Measurements from ENCODE around the gene OR10A7. TPM values are rescaled to one million over a fixed set of nuclear protein-coding genes. Genes with fewer than 3 reads are reported as not detected.

OR10A7 gene
- total and polyA plus RNA-seq, 9 donors, result not detected

GRCh38 chr12:55256831-55257230 is 36.0 kb downstream of the OR10A7 start:
- TF ChIP-seq EP300 (IDR thresholded peaks at IDR 0.05) (no peak), POLR2A (IDR thresholded peaks at IDR 0.05) (no peak)
- TF ChIP-seq, protein P1, sequence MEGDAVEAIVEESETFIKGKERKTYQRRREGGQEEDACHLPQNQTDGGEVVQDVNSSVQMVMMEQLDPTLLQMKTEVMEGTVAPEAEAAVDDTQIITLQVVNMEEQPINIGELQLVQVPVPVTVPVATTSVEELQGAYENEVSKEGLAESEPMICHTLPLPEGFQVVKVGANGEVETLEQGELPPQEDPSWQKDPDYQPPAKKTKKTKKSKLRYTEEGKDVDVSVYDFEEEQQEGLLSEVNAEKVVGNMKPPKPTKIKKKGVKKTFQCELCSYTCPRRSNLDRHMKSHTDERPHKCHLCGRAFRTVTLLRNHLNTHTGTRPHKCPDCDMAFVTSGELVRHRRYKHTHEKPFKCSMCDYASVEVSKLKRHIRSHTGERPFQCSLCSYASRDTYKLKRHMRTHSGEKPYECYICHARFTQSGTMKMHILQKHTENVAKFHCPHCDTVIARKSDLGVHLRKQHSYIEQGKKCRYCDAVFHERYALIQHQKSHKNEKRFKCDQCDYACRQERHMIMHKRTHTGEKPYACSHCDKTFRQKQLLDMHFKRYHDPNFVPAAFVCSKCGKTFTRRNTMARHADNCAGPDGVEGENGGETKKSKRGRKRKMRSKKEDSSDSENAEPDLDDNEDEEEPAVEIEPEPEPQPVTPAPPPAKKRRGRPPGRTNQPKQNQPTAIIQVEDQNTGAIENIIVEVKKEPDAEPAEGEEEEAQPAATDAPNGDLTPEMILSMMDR (IDR thresholded peaks at IDR 0.05), result no peak
- H3K4me3 ChIP-seq, result no peak overlapping the region
- no peak for DNase-seq
- intact Hi-C loops (cut with DNase I), result no loop called here
- no peaks in the 10 kb centered on the region for H3K4me1 ChIP-seq (ENCODE audit: insufficient read depth)
- no peak overlapping the region for H3K27ac ChIP-seq
- H3K27me3 ChIP-seq, result no peaks in the 10 kb centered on the region
- 87 to 96% (median 92%) methylated on average over 4 of the region's 4 CpGs for WGBS, 3 donors
- H3K9me3 ChIP-seq, result no peaks in the 10 kb centered on the region
- H3K36me3 ChIP-seq, result no peaks in the 10 kb centered on the region

DNA sequence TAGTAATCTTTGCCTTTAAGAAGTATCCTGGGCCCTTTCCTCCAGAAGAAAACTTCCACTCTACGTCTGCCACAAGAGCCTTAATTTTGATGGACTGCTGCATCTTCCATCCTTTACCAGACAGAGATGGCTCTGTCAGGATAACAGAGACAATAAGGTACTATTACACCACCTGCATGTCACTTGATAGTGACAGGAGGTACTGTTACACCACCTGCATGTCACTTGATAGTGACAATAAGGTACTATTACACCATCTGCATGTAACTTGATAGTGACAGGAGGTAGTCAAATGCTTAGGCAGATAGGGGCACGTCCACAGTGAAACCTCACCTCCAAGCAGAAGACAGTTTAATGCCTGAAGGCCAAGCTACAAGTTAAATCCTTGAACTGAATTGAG is 37.5 kb downstream of the OR10A7 start:
- Histone ChIP-seq H3K4me1 (ENCODE audit: insufficient read depth) (no peaks in the 10 kb centered on the region), H3K36me3 (no peaks in the 10 kb centered on the region), H3K27me3 (no peaks in the 10 kb centered on the region), H3K27ac (no peak overlapping the region), H3K9me3 (no peaks in the 10 kb centered on the region), H3K4me3 (no peak overlapping the region)
- 65 to 75% (median 66%) methylated on average over 2 of the region's 2 CpGs for WGBS, 3 donors
- TF ChIP-seq EP300 (IDR thresholded peaks at IDR 0.05) (no peak), POLR2A (IDR thresholded peaks at IDR 0.05) (no peak)
- TF ChIP-seq, protein P1 (IDR thresholded peaks at IDR 0.05), result no peak
- no peak for DNase-seq
- intact Hi-C loops (cut with DNase I), result no loop called here

Other genes starting within 250 kb of the OR10A7 start
- gene TESPA1, start 236.3 kb upstream of the OR10A7 start, total RNA-seq, result 1 to 10 TPM; 1.3 to 3.5 (median 3.1) TPM
- 1 to 10 TPM; 3.4 to 5.9 TPM for gene TESPA1, start 236.3 kb upstream of the OR10A7 start, polyA plus RNA-seq
- not detected for gene NEUROD4, start 201.1 kb upstream of the OR10A7 start, total RNA-seq
- gene NEUROD4, start 201.1 kb upstream of the OR10A7 start, polyA plus RNA-seq, result not detected
- gene OR9K2, start 94.6 kb upstream of the OR10A7 start, total RNA-seq, result not detected
- gene OR9K2, start 94.6 kb upstream of the OR10A7 start, polyA plus RNA-seq, result not detected
- gene OR6C74, start 23.6 kb downstream of the OR10A7 start, total RNA-seq, result not detected
- not detected for gene OR6C74, start 23.6 kb downstream of the OR10A7 start, polyA plus RNA-seq
- gene OR6C6, start 75.5 kb downstream of the OR10A7 start, total RNA-seq, result not detected
- gene OR6C6, start 75.5 kb downstream of the OR10A7 start, polyA plus RNA-seq, result not detected
- not detected for gene OR6C1, start 93.3 kb downstream of the OR10A7 start, total RNA-seq
- gene OR6C1, start 93.3 kb downstream of the OR10A7 start, polyA plus RNA-seq, result not detected
- not detected for gene OR6C3, start 109.7 kb downstream of the OR10A7 start, total RNA-seq
- gene OR6C3, start 109.7 kb downstream of the OR10A7 start, polyA plus RNA-seq, result not detected
- not detected for gene OR6C75, start 141.9 kb downstream of the OR10A7 start, total RNA-seq
- gene OR6C75, start 141.9 kb downstream of the OR10A7 start, polyA plus RNA-seq, result not detected
- not detected for gene OR6C65, start 179.5 kb downstream of the OR10A7 start, total RNA-seq
- not detected for gene OR6C65, start 179.5 kb downstream of the OR10A7 start, polyA plus RNA-seq
- not detected for gene OR6C76, start 205.2 kb downstream of the OR10A7 start, total RNA-seq
- gene OR6C76, start 205.2 kb downstream of the OR10A7 start, polyA plus RNA-seq, result not detected
- not detected for gene OR6C2, start 223.1 kb downstream of the OR10A7 start, total RNA-seq
- not detected for gene OR6C2, start 223.1 kb downstream of the OR10A7 start, polyA plus RNA-seq
- gene OR6C70, start 249.1 kb downstream of the OR10A7 start, total RNA-seq, result not detected
- not detected for gene OR6C70, start 249.1 kb downstream of the OR10A7 start, polyA plus RNA-seq